Measurements from ENCODE around the gene PTPRD.

DNA sequence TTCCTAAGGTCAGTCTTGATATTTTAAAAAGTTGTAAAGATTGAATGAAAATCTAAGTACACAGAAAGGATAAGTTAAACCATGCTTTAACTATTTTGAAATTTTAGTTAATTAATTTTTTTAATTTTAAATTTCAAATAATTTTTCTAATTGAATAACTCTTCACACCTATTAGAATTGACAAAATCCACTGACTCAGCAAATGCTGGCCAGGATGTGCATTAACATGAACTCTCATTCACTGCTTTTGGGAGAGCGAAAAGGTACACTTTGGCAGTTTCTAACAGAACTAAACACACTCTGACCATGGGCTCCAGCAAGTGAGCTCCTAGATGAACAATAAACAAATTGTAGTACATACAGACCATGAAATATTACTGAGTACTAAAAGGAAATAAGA lies 209.5 kb downstream of the PTPRD start:
- TF ChIP-seq, protein P1, sequence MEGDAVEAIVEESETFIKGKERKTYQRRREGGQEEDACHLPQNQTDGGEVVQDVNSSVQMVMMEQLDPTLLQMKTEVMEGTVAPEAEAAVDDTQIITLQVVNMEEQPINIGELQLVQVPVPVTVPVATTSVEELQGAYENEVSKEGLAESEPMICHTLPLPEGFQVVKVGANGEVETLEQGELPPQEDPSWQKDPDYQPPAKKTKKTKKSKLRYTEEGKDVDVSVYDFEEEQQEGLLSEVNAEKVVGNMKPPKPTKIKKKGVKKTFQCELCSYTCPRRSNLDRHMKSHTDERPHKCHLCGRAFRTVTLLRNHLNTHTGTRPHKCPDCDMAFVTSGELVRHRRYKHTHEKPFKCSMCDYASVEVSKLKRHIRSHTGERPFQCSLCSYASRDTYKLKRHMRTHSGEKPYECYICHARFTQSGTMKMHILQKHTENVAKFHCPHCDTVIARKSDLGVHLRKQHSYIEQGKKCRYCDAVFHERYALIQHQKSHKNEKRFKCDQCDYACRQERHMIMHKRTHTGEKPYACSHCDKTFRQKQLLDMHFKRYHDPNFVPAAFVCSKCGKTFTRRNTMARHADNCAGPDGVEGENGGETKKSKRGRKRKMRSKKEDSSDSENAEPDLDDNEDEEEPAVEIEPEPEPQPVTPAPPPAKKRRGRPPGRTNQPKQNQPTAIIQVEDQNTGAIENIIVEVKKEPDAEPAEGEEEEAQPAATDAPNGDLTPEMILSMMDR (IDR thresholded peaks at IDR 0.05 in 8 of 11, conservative IDR thresholded peaks at IDR 0.05 in 3 of 11), result no peak
- TF ChIP-seq POLR2A (IDR thresholded peaks at IDR 0.05) (no peak), POLR2AphosphoS5 (IDR thresholded peaks at IDR 0.05) (no peak)
